Spleen (tissue), 11 donors: Measurements from ENCODE around the gene PTGER1. TPM values are rescaled to one million over a fixed set of nuclear protein-coding genes. Genes with fewer than 3 reads are reported as not detected.
A peak's percentile ranks its signal among the peaks of the same experiment; 100 is the strongest.

Experiments used
- DNase-seq: peaks from one replicate; pipeline ENCODE4 v3.0.0-alpha.2; 2020
- H3K27ac ChIP-seq, 8 donors: fragments of 200-600 bp; sonication (generic) in 7 of 8; 1 replicate in 4 of 8; 2 replicates in 4 of 8; pipeline versions ENCODE4 v1.5.0 to v1.8.0; 2016 to 2021; ENCODE audit warnings: inconsistent platforms in 4 of 8, mild to moderate bottlenecking in 4 of 8, moderate library complexity in 1 of 8
- H3K27me3 ChIP-seq, 7 donors: fragments of 200-600 bp; sonication (generic) in 6 of 7; replicated peaks in 1 of 7; 1 replicate in 4 of 7; 2 replicates in 3 of 7; pipeline versions ENCODE4 v1.5.0 to v1.8.0; 2016 to 2021; ENCODE audit warnings: inconsistent platforms in 3 of 7, mild to moderate bottlenecking in 1 of 7
- H3K36me3 ChIP-seq, 6 donors: fragments of 200-600 bp; sonication (generic) in 5 of 6; 1 replicate in 4 of 6; 2 replicates in 2 of 6; pipeline versions ENCODE4 v1.5.0 to v1.8.0; 2016 to 2021; ENCODE audit warnings: inconsistent platforms in 2 of 6
- H3K4me1 ChIP-seq, 6 donors: fragments of 200-600 bp; sonication (generic) in 5 of 6; 1 replicate in 3 of 6; 2 replicates in 3 of 6; pipeline versions ENCODE4 v1.5.0 to v1.8.0; 2016 to 2021; ENCODE audit warnings: inconsistent platforms in 3 of 6
- H3K4me3 ChIP-seq, 8 donors: fragments of 200-600 bp; sonication (generic) in 7 of 8; 1 replicate in 4 of 8; 2 replicates in 4 of 8; pipeline versions ENCODE4 v1.5.0 to v1.8.0; 2016 to 2021; ENCODE audit warnings: inconsistent platforms in 4 of 8, mild to moderate bottlenecking in 4 of 8, moderate library complexity in 2 of 8
- H3K9me3 ChIP-seq, 8 donors: fragments of 200-600 bp; sonication (generic) in 7 of 8; 1 replicate in 4 of 8; 2 replicates in 4 of 8; pipeline versions ENCODE4 v1.5.0 to v1.8.0; 2016 to 2021; ENCODE audit warnings: inconsistent platforms in 4 of 8
- CTCF ChIP-seq, 11 experiments: fragments of 200-600 bp in 7 of 11; fragments of 450-650 bp in 4 of 11; sonication (generic) in 4 of 11; IDR thresholded peaks in 8 of 11; conservative IDR thresholded peaks in 3 of 11; 1 replicate in 7 of 11; 2 replicates in 4 of 11; pipeline versions ENCODE4 v1.4.0 to v1.8.0; 2016 to 2021; ENCODE audit warnings: antibody characterized with exemption in 11 of 11, inconsistent platforms in 4 of 11, mild to moderate bottlenecking in 1 of 11
- POLR2A ChIP-seq, 3 donors: fragments of 450-650 bp; IDR thresholded peaks; one replicate each; pipeline ENCODE4 v1.5.1; 2017; ENCODE audit warnings: antibody characterized with exemption in 3 of 3, mild to moderate bottlenecking in 1 of 3
- POLR2AphosphoS5 ChIP-seq, 3 donors: sonication (generic); formaldehyde crosslinking; IDR thresholded peaks; one replicate each; pipeline ENCODE4 v1.5.1; 2017; ENCODE audit warnings: antibody characterized with exemption in 3 of 3
- WGBS, 5 donors: extraction: QIAGEN DNeasy Blood & Tissue Kit in 3 of 5; methylation state at CpG; one replicate each; pipeline versions ENCODE4 v1.1.5 to v1.1.7; 2013 to 2018; 5-methylcytosine and 5-hydroxymethylcytosine counted together
- intact Hi-C: fragments of 100-400 bp; cut with DNase I; formaldehyde crosslinking; loops from one replicate; pipeline ENCODE4 v1.15.0; 2023; ENCODE audit warnings: low total_unique reads
- polyA plus RNA-seq, 3 donors: library from polyadenylated mRNA; stranded (reverse); fragments of 200-250 nt; gene quantifications; one replicate each; pipeline ENCODE4 v1.2.1, GENCODE V29; 2013
- total RNA-seq, 7 donors: library from RNA; depleted of rRNA in 3 of 7; stranded (reverse); fragments of >200 nt in 3 of 7; fragmentation: NEBNext Ultra II Directional in 4 of 7; extraction: Animal tissue kit (Norgen Biotek cat#: 25700) in 4 of 7; gene quantifications; one replicate each; pipeline versions ENCODE4 v1.1.0 to v1.2.1, GENCODE V29; 2016 to 2021
- donor health status: healthy with polysubstance abuse.
- donor health status: DM: no; HTN: no; CAD: no; lungs with moderate emphysema.
- donor health status: DM: no; HTN: no; CAD: no.
- donor health status: Bipolar disorder and iron deficiency.
- donor health status: healthy.
- donor health status: DM: no; HTN: no; CAD: no.
- donor health status: DM: yes; HTN: yes; CAD: no.

PTGER1 gene
- total and polyA plus RNA-seq, 10 donors: 1.8 to 26.8 (median 8.0) TPM

GRCh38 chr19:14473073-14473977 lies 1.8 kb downstream of the PTGER1 start:
- TF ChIP-seq POLR2AphosphoS5 (IDR thresholded peaks at IDR 0.05): peak in 1 of 3 donors; percentile 52
- peak in 2 of 11 experiments; percentile 8 to 32 for TF ChIP-seq CTCF (IDR thresholded peaks at IDR 0.05 in 8 of 11, conservative IDR thresholded peaks at IDR 0.05 in 3 of 11)
- TF ChIP-seq POLR2A (IDR thresholded peaks at IDR 0.05): no peak
- Histone ChIP-seq H3K27ac (peak overlapping the region in 1 of 8 donors; percentile 75), H3K4me1 (peaks cover 23 to 73% (median 49%) of the 10 kb centered on the region in 6 donors)

DNA sequence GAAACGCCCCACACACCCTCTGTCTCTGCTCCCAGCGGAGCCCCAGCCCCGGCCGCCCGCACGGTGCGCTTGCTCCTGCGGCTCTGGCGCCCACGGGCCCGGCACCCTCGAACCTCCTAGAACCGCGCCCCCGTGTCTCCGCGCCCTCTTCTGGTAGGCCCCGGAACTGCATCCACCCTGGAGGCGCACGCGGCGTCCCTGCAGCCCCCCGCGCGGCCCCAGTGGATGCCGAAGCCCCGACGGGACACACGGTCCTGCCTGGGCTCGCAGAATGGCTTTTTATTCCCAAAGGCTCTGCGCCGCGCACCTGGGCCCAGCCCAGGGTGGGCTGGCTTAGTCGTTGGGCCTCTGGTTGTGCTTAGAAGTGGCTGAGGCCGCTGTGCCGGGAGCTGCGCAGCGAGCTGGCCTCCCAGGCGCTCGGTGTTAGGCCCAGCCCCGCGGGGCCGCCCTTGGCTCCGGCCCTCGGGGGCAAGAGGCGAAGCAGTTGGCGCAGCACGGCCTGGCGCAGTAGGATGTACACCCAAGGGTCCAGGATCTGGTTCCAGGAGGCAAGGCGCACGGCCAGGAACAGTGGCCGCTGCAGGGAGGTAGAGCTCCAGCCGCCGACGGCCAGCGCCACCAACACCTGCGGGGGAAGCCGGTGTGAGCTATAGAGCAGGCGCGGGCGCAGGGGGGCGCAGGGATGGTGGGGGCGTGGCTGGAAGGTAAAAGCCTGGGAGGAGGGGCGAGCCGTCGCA lies 2.8 kb downstream of the PTGER1 start:
- intact Hi-C loops: no loop called here
- WGBS, 5 donors: 4 to 19% (median 7%) methylated on average over 32 to 66 of the region's 66 CpGs
- no peaks in the 10 kb centered on the region for H3K9me3 ChIP-seq
- TF ChIP-seq CTCF (IDR thresholded peaks at IDR 0.05 in 8 of 11, conservative IDR thresholded peaks at IDR 0.05 in 3 of 11) (peak; percentile 94 to 99 (median 99)), POLR2A (IDR thresholded peaks at IDR 0.05) (no peak), POLR2AphosphoS5 (IDR thresholded peaks at IDR 0.05) (peak; percentile 80 to 91 (median 82))
- H3K36me3 ChIP-seq: peaks cover 0 to 49% (median 43%) of the 10 kb centered on the region in 6 donors
- peak overlapping the region in 5 of 8 donors; percentile 38 to 57 (median 49) for H3K27ac ChIP-seq
- DNase-seq: peak; percentile 94
- peak overlapping the region in 5 of 8 donors; percentile 20 to 63 (median 32) for H3K4me3 ChIP-seq
- H3K27me3 ChIP-seq: peaks cover 0 to 49% (median 35%) of the 10 kb centered on the region in 7 donors
- peaks cover 23 to 63% (median 49%) of the 10 kb centered on the region in 6 donors for H3K4me1 ChIP-seq

More at GRCh38 chr19:14473073-14473977, 1.8 kb downstream of the PTGER1 start:
- no peak for DNase-seq
- intact Hi-C loops: no loop called here
- H3K36me3 ChIP-seq: peaks cover 0 to 49% (median 38%) of the 10 kb centered on the region in 6 donors
- H3K27me3 ChIP-seq: peaks cover 0 to 49% (median 35%) of the 10 kb centered on the region in 7 donors
- no peaks in the 10 kb centered on the region for H3K9me3 ChIP-seq
- 14 to 23% (median 15%) methylated on average over 39 to 97 of the region's 97 CpGs for WGBS, 5 donors
- peak overlapping the region in 6 of 8 donors; percentile 5 to 63 (median 20) for H3K4me3 ChIP-seq

DNA sequence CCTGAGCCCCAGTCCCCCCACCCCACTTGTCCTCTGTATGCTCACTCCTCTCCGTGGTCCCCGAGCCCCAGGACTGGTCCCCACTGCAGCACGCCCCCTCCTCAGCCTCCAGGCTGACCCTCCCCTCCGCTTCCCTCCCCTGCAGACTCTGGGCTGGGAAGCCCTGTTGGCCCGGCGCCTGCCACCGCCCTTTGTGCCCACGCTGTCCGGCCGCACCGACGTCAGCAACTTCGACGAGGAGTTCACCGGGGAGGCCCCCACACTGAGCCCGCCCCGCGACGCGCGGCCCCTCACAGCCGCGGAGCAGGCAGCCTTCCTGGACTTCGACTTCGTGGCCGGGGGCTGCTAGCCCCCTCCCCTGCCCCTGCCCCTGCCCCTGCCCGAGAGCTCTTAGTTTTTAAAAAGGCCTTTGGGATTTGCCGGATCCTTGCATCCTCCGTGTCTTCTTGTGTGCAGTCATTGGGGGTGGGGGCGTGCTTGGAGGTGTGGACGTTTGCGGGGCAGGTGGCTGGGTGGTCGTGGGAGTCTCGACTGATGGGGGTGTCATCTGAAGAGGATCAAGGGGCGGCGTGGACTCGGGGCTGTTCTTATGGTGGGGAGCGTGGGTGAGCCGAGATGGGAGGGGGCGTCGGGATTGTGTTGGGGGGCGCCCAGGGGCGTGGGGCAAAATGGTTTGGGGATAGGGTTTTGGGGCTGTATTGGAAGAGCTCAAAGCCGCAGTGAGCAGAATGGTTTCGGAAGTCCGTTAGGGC lies 3.5 kb downstream of the PTGER1 start:
- Histone ChIP-seq H3K4me1 (peaks cover 23 to 55% (median 47%) of the 10 kb centered on the region in 6 donors), H3K27me3 (peaks cover 0 to 45% (median 35%) of the 10 kb centered on the region in 7 donors), H3K4me3 (peak overlapping the region in 3 of 8 donors; percentile 20 to 63 (median 39)), H3K36me3 (peaks cover 0 to 53% (median 50%) of the 10 kb centered on the region in 6 donors), H3K9me3 (no peaks in the 10 kb centered on the region), H3K27ac (peak overlapping the region in 5 of 8 donors; percentile 38 to 57 (median 49))
- DNase-seq: no peak
- TF ChIP-seq POLR2AphosphoS5 (IDR thresholded peaks at IDR 0.05): peak; percentile 5 to 33 (median 30)
- no peak for TF ChIP-seq POLR2A (IDR thresholded peaks at IDR 0.05)
- TF ChIP-seq CTCF (IDR thresholded peaks at IDR 0.05 in 8 of 11, conservative IDR thresholded peaks at IDR 0.05 in 3 of 11): no peak
- 62 to 69% (median 64%) methylated on average over 30 to 46 of the region's 46 CpGs for WGBS, 5 donors
- intact Hi-C loops: no loop called here
